CD14-positive monocyte (primary cell): ENCODE measurements around the gene RPL19. TPM values are rescaled to one million over a fixed set of nuclear protein-coding genes. Genes with fewer than 3 reads are reported as not detected.

Experiments used
- DNase-seq, 3 donors: peaks; one replicate each; pipeline ENCODE4 v3.0.0-alpha.2; 2011 to 2022
- H2AFZ ChIP-seq: 2 replicates; pipeline ENCODE4 v1.6.0; 2012; ENCODE audit warnings: mild to moderate bottlenecking, low read depth, low read length, inconsistent platforms; ENCODE audit not compliant: insufficient read depth, poor library complexity, severe bottlenecking
- H3K27ac ChIP-seq, 2 donors: 1 replicate in 1 of 2; 2 replicates in 1 of 2; pipeline ENCODE4 v1.5.1; 2012 to 2013; ENCODE audit warnings: low read length in 2 of 2, control low read depth in 1 of 2, inconsistent platforms in 1 of 2, low read depth in 1 of 2, mild to moderate bottlenecking in 1 of 2
- H3K27me3 ChIP-seq, 2 donors: one replicate each; pipeline versions ENCODE4 v1.6.0 to v1.6.1; 2011 to 2013; ENCODE audit warnings: low read length in 2 of 2; ENCODE audit not compliant: control insufficient read depth in 2 of 2, insufficient read depth in 2 of 2
- H3K36me3 ChIP-seq, 2 donors: replicated peaks in 1 of 2; 1 replicate in 1 of 2; 2 replicates in 1 of 2; pipeline versions ENCODE4 v1.5.1 to v1.6.1; 2012 to 2013; ENCODE audit warnings: low read length in 2 of 2, control low read depth in 1 of 2, inconsistent platforms in 1 of 2, mild to moderate bottlenecking in 1 of 2; ENCODE audit not compliant: insufficient read depth in 2 of 2, control insufficient read depth in 1 of 2
- H3K4me1 ChIP-seq, 2 donors: 1 replicate in 1 of 2; 2 replicates in 1 of 2; pipeline versions ENCODE4 v1.5.1 to v1.6.1; 2012 to 2013; ENCODE audit warnings: low read length in 2 of 2, control low read depth in 1 of 2, inconsistent platforms in 1 of 2, mild to moderate bottlenecking in 1 of 2, moderate library complexity in 1 of 2; ENCODE audit not compliant: insufficient read depth in 2 of 2, control insufficient read depth in 1 of 2
- H3K4me2 ChIP-seq: replicated peaks from 2 replicates; pipeline ENCODE3; 2012; ENCODE audit warnings: low read length, moderate library complexity, mild to moderate bottlenecking; ENCODE audit not compliant: poor library complexity, severe bottlenecking; ENCODE audit errors: extremely low read depth
- H3K4me3 ChIP-seq, 3 experiments: fragments of 200-600 bp in 1 of 3; sonication (generic) in 1 of 3; replicated peaks in 1 of 3; 1 replicate in 2 of 3; 2 replicates in 1 of 3; pipeline ENCODE4 v1.5.1; 2011 to 2013; ENCODE audit warnings: low read length in 3 of 3, mild to moderate bottlenecking in 3 of 3, control low read depth in 2 of 3, low read depth in 2 of 3, inconsistent platforms in 1 of 3, moderate library complexity in 1 of 3
- H3K79me2 ChIP-seq: 2 replicates; pipeline ENCODE4 v1.6.0; 2012; ENCODE audit warnings: mild to moderate bottlenecking, control low read depth, inconsistent platforms, low read length, moderate library complexity; ENCODE audit not compliant: insufficient read depth
- H3K9ac ChIP-seq: 2 replicates; pipeline ENCODE4 v1.6.0; 2017; ENCODE audit warnings: low read length, mild to moderate bottlenecking; ENCODE audit not compliant: insufficient read depth, poor library complexity, severe bottlenecking
- H3K9me3 ChIP-seq, 2 donors: replicated peaks in 1 of 2; 1 replicate in 1 of 2; 2 replicates in 1 of 2; pipeline versions ENCODE4 v1.5.1 to v1.6.1; 2012 to 2013; ENCODE audit warnings: low read length in 2 of 2, control low read depth in 1 of 2; ENCODE audit not compliant: control insufficient read depth in 1 of 2, insufficient read depth in 1 of 2
- H4K20me1 ChIP-seq: 2 replicates; pipeline ENCODE4 v1.6.0; 2012; ENCODE audit warnings: mild to moderate bottlenecking, low read length, control low read depth, moderate library complexity; ENCODE audit not compliant: insufficient read depth
- H3K27ac Mint-ChIP-seq, 7 donors: one replicate each; pipeline ENCODE4 v1.8.0; 2020; ENCODE audit warnings: mild to moderate bottlenecking in 7 of 7, mixed read lengths in 7 of 7, moderate library complexity in 6 of 7, inconsistent platforms in 2 of 7
- H3K27me3 Mint-ChIP-seq, 3 donors: one replicate each; pipeline ENCODE4 v1.8.0; 2021 to 2022; ENCODE audit warnings: low read depth in 3 of 3, mild to moderate bottlenecking in 3 of 3, mixed read lengths in 3 of 3, moderate library complexity in 3 of 3, inconsistent platforms in 1 of 3
- H3K36me3 Mint-ChIP-seq, 2 donors: one replicate each; pipeline ENCODE4 v1.8.0; 2020; ENCODE audit warnings: mixed read lengths in 2 of 2, inconsistent platforms in 1 of 2, mild to moderate bottlenecking in 1 of 2
- H3K4me1 Mint-ChIP-seq: one replicate; pipeline ENCODE4 v1.8.0; 2020; ENCODE audit warnings: mild to moderate bottlenecking, mixed read lengths
- H3K4me3 Mint-ChIP-seq, 2 donors: one replicate each; pipeline ENCODE4 v1.8.0; 2020; ENCODE audit warnings: mild to moderate bottlenecking in 2 of 2, mixed read lengths in 2 of 2, moderate library complexity in 1 of 2
- H3K9me3 Mint-ChIP-seq, 7 donors: one replicate each; pipeline ENCODE4 v1.8.0; 2020 to 2022; ENCODE audit warnings: mixed read lengths in 7 of 7, mild to moderate bottlenecking in 6 of 7, moderate library complexity in 6 of 7, inconsistent platforms in 2 of 7
- WGBS: methylation state at CpG from one replicate; pipeline ENCODE4 v1.1.5; 2013; ENCODE audit warnings: missing lambda C conversion rate; ENCODE audit not compliant: insufficient coverage; 5-methylcytosine and 5-hydroxymethylcytosine counted together
- intact Hi-C, 2 donors: fragments of 100-400 bp; cut with micrococcal nuclease; formaldehyde crosslinking; loops; one replicate each; pipeline versions ENCODE4 v1.15.0 to v1.15.1; 2023
- polyA plus RNA-seq, 3 donors: library from polyadenylated mRNA; depleted of rRNA in 1 of 3; unstranded in 2 of 3; stranded (reverse) in 1 of 3; fragments of 300-500 nt in 2 of 3; fragments of >200 nt in 1 of 3; fragmentation: Illumina TruSeq in 2 of 3; gene quantifications; 1 replicate in 2 of 3; 2 replicates in 1 of 3; pipeline ENCODE4 v1.2.3, GENCODE V29; 2012 to 2021
- TF ChIP-seq, protein P1 (sequence below): fragments of 200-600 bp; IDR thresholded peaks from one replicate; pipeline ENCODE4 v1.8.0; 2022; ENCODE audit warnings: antibody characterized with exemption, mild to moderate bottlenecking

RPL19 gene
- polyA plus RNA-seq, 3 donors: 1,069 to 1,809 (median 1,232) TPM

GRCh38 chr17:39251997-39252396 is 51.9 kb downstream of the RPL19 start:
- H3K4me2 ChIP-seq: no peak overlapping the region
- no peak overlapping the region for H3K4me3 Mint-ChIP-seq
- H3K27me3 Mint-ChIP-seq: peaks cover 0 to 2% (median 0%) of the 10 kb centered on the region in 3 donors
- no peaks in the 10 kb centered on the region for H3K27me3 ChIP-seq
- no peak overlapping the region for H3K4me3 ChIP-seq
- peaks cover 40 to 64% of the 10 kb centered on the region in 2 donors for H3K36me3 Mint-ChIP-seq
- H3K9me3 Mint-ChIP-seq: no peaks in the 10 kb centered on the region
- TF ChIP-seq, protein P1, sequence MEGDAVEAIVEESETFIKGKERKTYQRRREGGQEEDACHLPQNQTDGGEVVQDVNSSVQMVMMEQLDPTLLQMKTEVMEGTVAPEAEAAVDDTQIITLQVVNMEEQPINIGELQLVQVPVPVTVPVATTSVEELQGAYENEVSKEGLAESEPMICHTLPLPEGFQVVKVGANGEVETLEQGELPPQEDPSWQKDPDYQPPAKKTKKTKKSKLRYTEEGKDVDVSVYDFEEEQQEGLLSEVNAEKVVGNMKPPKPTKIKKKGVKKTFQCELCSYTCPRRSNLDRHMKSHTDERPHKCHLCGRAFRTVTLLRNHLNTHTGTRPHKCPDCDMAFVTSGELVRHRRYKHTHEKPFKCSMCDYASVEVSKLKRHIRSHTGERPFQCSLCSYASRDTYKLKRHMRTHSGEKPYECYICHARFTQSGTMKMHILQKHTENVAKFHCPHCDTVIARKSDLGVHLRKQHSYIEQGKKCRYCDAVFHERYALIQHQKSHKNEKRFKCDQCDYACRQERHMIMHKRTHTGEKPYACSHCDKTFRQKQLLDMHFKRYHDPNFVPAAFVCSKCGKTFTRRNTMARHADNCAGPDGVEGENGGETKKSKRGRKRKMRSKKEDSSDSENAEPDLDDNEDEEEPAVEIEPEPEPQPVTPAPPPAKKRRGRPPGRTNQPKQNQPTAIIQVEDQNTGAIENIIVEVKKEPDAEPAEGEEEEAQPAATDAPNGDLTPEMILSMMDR: no peak
- no peaks in the 10 kb centered on the region for H3K4me1 Mint-ChIP-seq
- no peaks in the 10 kb centered on the region for H3K79me2 ChIP-seq
- intact Hi-C loops: no loop called here
- no peak overlapping the region for H3K27ac Mint-ChIP-seq
- H3K27ac ChIP-seq: no peak overlapping the region
- no peaks in the 10 kb centered on the region for H3K9me3 ChIP-seq
- no CpG with 5 or more reads among the region's 1 CpG for WGBS
- no peak for DNase-seq
- no peaks in the 10 kb centered on the region for H4K20me1 ChIP-seq
- no peak overlapping the region for H3K9ac ChIP-seq
- H3K4me1 ChIP-seq: no peaks in the 10 kb centered on the region
- no peak overlapping the region for H2AFZ ChIP-seq
- peaks cover 22 to 56% of the 10 kb centered on the region in 2 donors for H3K36me3 ChIP-seq

GRCh38 chr17:39252788-39253460 is 52.8 kb downstream of the RPL19 start:
- Mint-ChIP-seq H3K27ac (peak overlapping the region in 1 of 7 donors; percentile 17), H3K9me3 (no peaks in the 10 kb centered on the region), H3K4me3 (no peak overlapping the region), H3K27me3 (peaks cover 0 to 2% (median 0%) of the 10 kb centered on the region in 3 donors), H3K36me3 (peaks cover 48 to 73% of the 10 kb centered on the region in 2 donors), H3K4me1 (no peaks in the 10 kb centered on the region)
- H3K4me2 ChIP-seq: no peak overlapping the region
- no peak overlapping the region for H3K9ac ChIP-seq
- no peaks in the 10 kb centered on the region for H3K4me1 ChIP-seq
- H3K27ac ChIP-seq: no peak overlapping the region
- TF ChIP-seq, protein P1: no peak
- WGBS: 100% methylated on average over 2 of the region's 7 CpGs
- intact Hi-C loops: no loop called here
- H3K36me3 ChIP-seq: peaks cover 27 to 65% of the 10 kb centered on the region in 2 donors
- H3K27me3 ChIP-seq: no peaks in the 10 kb centered on the region
- H4K20me1 ChIP-seq: no peaks in the 10 kb centered on the region
- H2AFZ ChIP-seq: no peak overlapping the region
- no peak overlapping the region for H3K4me3 ChIP-seq
- no peak for DNase-seq
- H3K79me2 ChIP-seq: no peaks in the 10 kb centered on the region
- no peaks in the 10 kb centered on the region for H3K9me3 ChIP-seq

Other genes with a start within 250 kb of the RPL19 start
- not detected for gene FBXO47, start 232.9 kb upstream of the RPL19 start, polyA plus RNA-seq
- under 1 TPM in 1 of 3 donors, not detected in 2; 0.21 TPM for gene PLXDC1, start 48.6 kb upstream of the RPL19 start, polyA plus RNA-seq
- gene ARL5C, start 34.1 kb upstream of the RPL19 start, polyA plus RNA-seq: under 1 TPM in 1 of 3 donors, not detected in 2; 0.04 TPM
- gene CACNB1, start 2.6 kb upstream of the RPL19 start, polyA plus RNA-seq: 10 to 100 TPM in 1 of 3 donors, under 1 TPM in 2; 0.13 to 22.1 (median 0.31) TPM
- not detected for gene STAC2, start 25.7 kb downstream of the RPL19 start, polyA plus RNA-seq
- 1 to 10 TPM; 4.0 to 7.7 (median 4.7) TPM for gene FBXL20, start 201.3 kb downstream of the RPL19 start, polyA plus RNA-seq